Esophagus muscularis mucosa (tissue), 4 donors: ENCODE results near the gene CTTNBP2. TPM values are rescaled to one million over a fixed set of nuclear protein-coding genes. Genes with fewer than 3 reads are reported as not detected.
A peak's percentile ranks its signal among the peaks of the same experiment; 100 is the strongest.

Source experiments
- DNase-seq: peaks from one replicate; pipeline ENCODE4 v3.0.0-alpha.2; 2017; ENCODE audit errors: extremely low spot score
- H3K27ac ChIP-seq, 4 donors: fragments of 200-600 bp; sonication (generic); replicated peaks in 1 of 4; 1 replicate in 3 of 4; 2 replicates in 1 of 4; pipeline ENCODE4 v1.5.1; 2016 to 2019; ENCODE audit warnings: mild to moderate bottlenecking in 1 of 4
- H3K27me3 ChIP-seq, 4 donors: fragments of 200-600 bp; sonication (generic); one replicate each; pipeline versions ENCODE4 v1.5.1 to v1.6.0; 2016 to 2019
- H3K36me3 ChIP-seq, 4 donors: fragments of 200-600 bp; sonication (generic); one replicate each; pipeline ENCODE4 v1.5.1; 2016 to 2019
- H3K4me1 ChIP-seq, 4 donors: fragments of 200-600 bp; sonication (generic); one replicate each; pipeline ENCODE4 v1.5.1; 2016 to 2019
- H3K4me3 ChIP-seq, 4 donors: fragments of 200-600 bp; sonication (generic); 1 replicate in 2 of 4; 2 replicates in 2 of 4; pipeline ENCODE4 v1.5.1; 2016 to 2019; ENCODE audit warnings: mild to moderate bottlenecking in 4 of 4, moderate library complexity in 1 of 4
- H3K9me3 ChIP-seq, 4 donors: fragments of 200-600 bp; sonication (generic); 1 replicate in 3 of 4; 2 replicates in 1 of 4; pipeline ENCODE4 v1.5.1; 2016 to 2019
- EP300 ChIP-seq: sonication (generic); formaldehyde crosslinking; IDR thresholded peaks from one replicate; pipeline ENCODE4 v1.6.1; 2017; ENCODE audit warnings: antibody characterized with exemption
- POLR2A ChIP-seq: fragments of 450-650 bp; IDR thresholded peaks from one replicate; pipeline ENCODE4 v1.6.1; 2017; ENCODE audit warnings: antibody characterized with exemption, moderate library complexity, mild to moderate bottlenecking, low read depth
- POLR2AphosphoS5 ChIP-seq, 2 donors: sonication (generic); formaldehyde crosslinking; IDR thresholded peaks; one replicate each; pipeline ENCODE4 v1.6.1; 2017; ENCODE audit warnings: antibody characterized with exemption in 2 of 2
- WGBS: methylation state at CpG from one replicate; pipeline ENCODE4 v1.1.5; 2018; 5-methylcytosine and 5-hydroxymethylcytosine counted together
- intact Hi-C: fragments of 100-400 bp; cut with DNase I; formaldehyde crosslinking; loops from one replicate; pipeline ENCODE4 v1.15.1; 2023
- total RNA-seq, 4 donors: library from RNA; depleted of rRNA; stranded (reverse); fragments of >200 nt; gene quantifications; one replicate each; pipeline versions ENCODE4 v1.1.0 to v1.2.1, GENCODE V29; 2016
- TF ChIP-seq, protein P1 (sequence below), 3 experiments: fragments of 200-600 bp in 2 of 3; fragments of 450-650 bp in 1 of 3; sonication (generic) in 2 of 3; IDR thresholded peaks; one replicate each; pipeline ENCODE4 v1.5.1; 2017 to 2019; ENCODE audit warnings: antibody characterized with exemption in 3 of 3, mild to moderate bottlenecking in 2 of 3, moderate library complexity in 1 of 3

Gene CTTNBP2
- total RNA-seq, 4 donors from 2014 or later, result 11.6 to 23.7 (median 13.7) TPM

DNA sequence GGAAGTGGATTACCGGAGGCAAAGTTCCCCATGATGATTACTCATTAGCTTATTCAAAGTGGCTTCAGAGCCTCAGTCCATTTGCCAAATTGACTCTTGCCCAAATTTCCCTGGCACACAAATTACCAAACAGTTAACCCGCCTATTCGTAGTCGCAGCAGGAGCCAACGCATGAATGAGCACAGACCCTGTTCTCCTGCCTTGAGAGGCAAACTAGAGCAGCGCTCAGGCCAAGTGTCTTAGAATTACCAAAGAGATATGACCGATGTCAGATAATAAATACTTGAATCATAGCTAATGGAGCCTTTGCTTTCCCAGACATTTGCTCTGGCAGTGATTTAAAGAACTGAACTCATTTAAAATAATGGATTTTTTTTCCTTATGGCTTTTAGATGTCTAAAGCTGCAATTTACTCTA is 64.9 kb downstream of the CTTNBP2 start:
- intact Hi-C loops, result no loop called here
- H3K36me3 ChIP-seq, result no peaks in the 10 kb centered on the region
- no peak for DNase-seq
- no peaks in the 10 kb centered on the region for H3K9me3 ChIP-seq
- H3K27me3 ChIP-seq, result no peaks in the 10 kb centered on the region
- 34% methylated on average over 7 of the region's 7 CpGs for WGBS
- TF ChIP-seq, protein P1, sequence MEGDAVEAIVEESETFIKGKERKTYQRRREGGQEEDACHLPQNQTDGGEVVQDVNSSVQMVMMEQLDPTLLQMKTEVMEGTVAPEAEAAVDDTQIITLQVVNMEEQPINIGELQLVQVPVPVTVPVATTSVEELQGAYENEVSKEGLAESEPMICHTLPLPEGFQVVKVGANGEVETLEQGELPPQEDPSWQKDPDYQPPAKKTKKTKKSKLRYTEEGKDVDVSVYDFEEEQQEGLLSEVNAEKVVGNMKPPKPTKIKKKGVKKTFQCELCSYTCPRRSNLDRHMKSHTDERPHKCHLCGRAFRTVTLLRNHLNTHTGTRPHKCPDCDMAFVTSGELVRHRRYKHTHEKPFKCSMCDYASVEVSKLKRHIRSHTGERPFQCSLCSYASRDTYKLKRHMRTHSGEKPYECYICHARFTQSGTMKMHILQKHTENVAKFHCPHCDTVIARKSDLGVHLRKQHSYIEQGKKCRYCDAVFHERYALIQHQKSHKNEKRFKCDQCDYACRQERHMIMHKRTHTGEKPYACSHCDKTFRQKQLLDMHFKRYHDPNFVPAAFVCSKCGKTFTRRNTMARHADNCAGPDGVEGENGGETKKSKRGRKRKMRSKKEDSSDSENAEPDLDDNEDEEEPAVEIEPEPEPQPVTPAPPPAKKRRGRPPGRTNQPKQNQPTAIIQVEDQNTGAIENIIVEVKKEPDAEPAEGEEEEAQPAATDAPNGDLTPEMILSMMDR (IDR thresholded peaks at IDR 0.05), result no peak
- no peak for TF ChIP-seq EP300
- peak; percentile 11 to 24 for TF ChIP-seq POLR2AphosphoS5 (IDR thresholded peaks at IDR 0.05)
- no peak for TF ChIP-seq POLR2A
- H3K4me3 ChIP-seq, result no peak overlapping the region
- peak overlapping the region in 3 of 4 donors; percentile 4 to 56 (median 10) for H3K27ac ChIP-seq
- H3K4me1 ChIP-seq, result peaks cover 17 to 37% (median 26%) of the 10 kb centered on the region in 4 donors

DNA sequence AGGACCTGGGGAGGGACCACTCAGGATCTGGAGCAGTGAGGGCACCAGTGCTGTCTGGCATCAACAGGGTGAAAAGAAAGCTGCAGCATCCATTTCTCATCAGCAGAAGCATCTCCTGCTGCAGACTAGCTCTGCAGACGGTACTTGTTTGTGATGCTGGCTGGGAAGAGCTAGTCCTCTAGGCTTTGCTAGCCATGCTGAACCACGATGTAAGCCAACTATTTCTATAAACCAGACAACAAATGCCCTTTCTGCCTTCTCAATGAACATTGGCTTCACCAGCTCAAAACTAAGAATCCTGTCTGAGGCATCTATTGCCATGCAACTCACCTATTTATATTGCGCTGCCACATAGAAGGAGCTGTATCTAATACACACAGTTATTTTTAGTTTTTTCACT is 65.6 kb downstream of the CTTNBP2 start:
- no peaks in the 10 kb centered on the region for H3K9me3 ChIP-seq
- H3K4me1 ChIP-seq, result peaks cover 17 to 37% (median 26%) of the 10 kb centered on the region in 4 donors
- WGBS, result 76% methylated on average over 3 of the region's 3 CpGs
- intact Hi-C loops, result no loop called here
- H3K27me3 ChIP-seq, result no peaks in the 10 kb centered on the region
- no peaks in the 10 kb centered on the region for H3K36me3 ChIP-seq
- H3K27ac ChIP-seq, result peak overlapping the region in 2 of 4 donors; percentile 4 to 56
- TF ChIP-seq EP300 (no peak), POLR2AphosphoS5 (IDR thresholded peaks at IDR 0.05) (no peak), POLR2A (no peak)
- TF ChIP-seq, protein P1 (IDR thresholded peaks at IDR 0.05), result no peak
- no peak for DNase-seq
- H3K4me3 ChIP-seq, result no peak overlapping the region

DNA sequence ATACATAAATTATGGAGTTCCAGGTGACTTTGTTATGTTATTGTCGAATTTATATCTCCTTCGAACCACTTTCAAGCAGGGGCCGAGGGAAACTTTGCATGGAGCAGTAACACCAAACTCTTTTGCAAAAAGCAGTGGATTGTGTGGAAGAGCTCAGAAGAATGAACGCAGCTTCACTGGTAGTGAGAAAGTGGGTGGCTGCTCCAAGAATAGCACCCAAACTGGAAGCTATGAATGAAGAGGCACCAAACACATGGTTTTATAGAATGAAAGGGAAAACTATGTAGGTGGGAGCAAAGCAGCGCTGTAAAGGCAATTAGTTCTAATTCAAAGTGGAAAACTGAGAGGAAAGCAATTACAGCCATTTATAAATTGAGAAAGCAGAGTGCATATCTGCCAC is 67.2 kb downstream of the CTTNBP2 start:
- H3K27me3 ChIP-seq, result no peaks in the 10 kb centered on the region
- no peak overlapping the region for H3K4me3 ChIP-seq
- intact Hi-C loops, result no loop called here
- 87% methylated on average over 5 of the region's 5 CpGs for WGBS
- DNase-seq, result no peak
- no peak for TF ChIP-seq POLR2A
- no peak for TF ChIP-seq POLR2AphosphoS5 (IDR thresholded peaks at IDR 0.05)
- TF ChIP-seq, protein P1 (IDR thresholded peaks at IDR 0.05), result no peak
- TF ChIP-seq EP300, result no peak
- no peak overlapping the region for H3K27ac ChIP-seq
- no peaks in the 10 kb centered on the region for H3K36me3 ChIP-seq
- peaks cover 17 to 31% (median 22%) of the 10 kb centered on the region in 4 donors for H3K4me1 ChIP-seq
- no peaks in the 10 kb centered on the region for H3K9me3 ChIP-seq

DNA sequence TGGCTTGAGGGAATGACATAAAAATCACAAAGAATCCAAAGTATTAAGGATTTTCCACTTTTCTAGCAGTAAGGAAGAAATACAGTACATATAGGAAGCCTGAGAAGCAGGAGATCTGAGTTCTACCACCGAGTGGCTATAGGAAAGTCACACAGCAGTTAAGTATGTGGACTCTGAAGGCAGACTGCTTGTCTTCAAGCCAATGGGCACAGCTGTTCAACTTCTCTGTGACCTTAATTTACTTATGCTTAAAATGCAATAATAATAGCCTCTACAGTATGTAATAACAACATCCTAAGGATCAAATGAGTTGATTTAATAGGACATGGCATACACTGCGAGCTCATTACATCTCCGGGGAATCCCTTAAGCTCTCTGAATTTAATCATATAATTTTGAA is 68.0 kb downstream of the CTTNBP2 start:
- intact Hi-C loops, result no loop called here

GRCh38 chr7:117803476-117803875 is 69.8 kb downstream of the CTTNBP2 start:
- WGBS, result 81% methylated on average over 2 of the region's 2 CpGs
- Histone ChIP-seq H3K9me3 (no peaks in the 10 kb centered on the region), H3K4me1 (peaks cover 11 to 13% (median 12%) of the 10 kb centered on the region in 4 donors), H3K4me3 (no peak overlapping the region), H3K27me3 (no peaks in the 10 kb centered on the region), H3K36me3 (no peaks in the 10 kb centered on the region), H3K27ac (no peak overlapping the region)
- TF ChIP-seq, protein P1 (IDR thresholded peaks at IDR 0.05), result no peak
- no peak for TF ChIP-seq EP300
- TF ChIP-seq POLR2A, result no peak
- no peak for TF ChIP-seq POLR2AphosphoS5 (IDR thresholded peaks at IDR 0.05)
- intact Hi-C loops, result no loop called here
- no peak for DNase-seq

More for the DNA sequence above, 68.0 kb downstream of the CTTNBP2 start:
- no peaks in the 10 kb centered on the region for H3K36me3 ChIP-seq
- TF ChIP-seq EP300 (no peak), POLR2AphosphoS5 (IDR thresholded peaks at IDR 0.05) (no peak)
- H3K4me1 ChIP-seq, result peaks cover 17 to 30% (median 20%) of the 10 kb centered on the region in 4 donors
- no peaks in the 10 kb centered on the region for H3K9me3 ChIP-seq
- no peaks in the 10 kb centered on the region for H3K27me3 ChIP-seq
- no peak for DNase-seq
- H3K27ac ChIP-seq, result no peak overlapping the region
- WGBS, result 86% methylated on average over 3 of the region's 3 CpGs
- no peak overlapping the region for H3K4me3 ChIP-seq
